ENCODE data around the gene AIRE.

AIRE gene

GRCh38 chr21:44314561-44314960 is 28.9 kb downstream of the AIRE start:
- no peak for DNase-seq (ENCODE audit: extremely low read depth, low read depth)
- TF ChIP-seq, protein P1, sequence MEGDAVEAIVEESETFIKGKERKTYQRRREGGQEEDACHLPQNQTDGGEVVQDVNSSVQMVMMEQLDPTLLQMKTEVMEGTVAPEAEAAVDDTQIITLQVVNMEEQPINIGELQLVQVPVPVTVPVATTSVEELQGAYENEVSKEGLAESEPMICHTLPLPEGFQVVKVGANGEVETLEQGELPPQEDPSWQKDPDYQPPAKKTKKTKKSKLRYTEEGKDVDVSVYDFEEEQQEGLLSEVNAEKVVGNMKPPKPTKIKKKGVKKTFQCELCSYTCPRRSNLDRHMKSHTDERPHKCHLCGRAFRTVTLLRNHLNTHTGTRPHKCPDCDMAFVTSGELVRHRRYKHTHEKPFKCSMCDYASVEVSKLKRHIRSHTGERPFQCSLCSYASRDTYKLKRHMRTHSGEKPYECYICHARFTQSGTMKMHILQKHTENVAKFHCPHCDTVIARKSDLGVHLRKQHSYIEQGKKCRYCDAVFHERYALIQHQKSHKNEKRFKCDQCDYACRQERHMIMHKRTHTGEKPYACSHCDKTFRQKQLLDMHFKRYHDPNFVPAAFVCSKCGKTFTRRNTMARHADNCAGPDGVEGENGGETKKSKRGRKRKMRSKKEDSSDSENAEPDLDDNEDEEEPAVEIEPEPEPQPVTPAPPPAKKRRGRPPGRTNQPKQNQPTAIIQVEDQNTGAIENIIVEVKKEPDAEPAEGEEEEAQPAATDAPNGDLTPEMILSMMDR (IDR thresholded peaks at IDR 0.05; ENCODE audit: low read depth, low read length), result no peak

GRCh38 chr21:44315691-44316203 is 30.1 kb downstream of the AIRE start:
- TF ChIP-seq, protein P1 (IDR thresholded peaks at IDR 0.05; ENCODE audit: low read depth, low read length), result no peak
- no peak for DNase-seq (ENCODE audit: extremely low read depth, low read depth)

- TF ChIP-seq, protein P1 (IDR thresholded peaks at IDR 0.05; ENCODE audit: low read depth, low read length), result no peak
- DNase-seq (ENCODE audit: extremely low read depth, low read depth), result no peak
Observed at GRCh38 chr21:44316277-44316900, 30.7 kb downstream of the AIRE start.

DNA sequence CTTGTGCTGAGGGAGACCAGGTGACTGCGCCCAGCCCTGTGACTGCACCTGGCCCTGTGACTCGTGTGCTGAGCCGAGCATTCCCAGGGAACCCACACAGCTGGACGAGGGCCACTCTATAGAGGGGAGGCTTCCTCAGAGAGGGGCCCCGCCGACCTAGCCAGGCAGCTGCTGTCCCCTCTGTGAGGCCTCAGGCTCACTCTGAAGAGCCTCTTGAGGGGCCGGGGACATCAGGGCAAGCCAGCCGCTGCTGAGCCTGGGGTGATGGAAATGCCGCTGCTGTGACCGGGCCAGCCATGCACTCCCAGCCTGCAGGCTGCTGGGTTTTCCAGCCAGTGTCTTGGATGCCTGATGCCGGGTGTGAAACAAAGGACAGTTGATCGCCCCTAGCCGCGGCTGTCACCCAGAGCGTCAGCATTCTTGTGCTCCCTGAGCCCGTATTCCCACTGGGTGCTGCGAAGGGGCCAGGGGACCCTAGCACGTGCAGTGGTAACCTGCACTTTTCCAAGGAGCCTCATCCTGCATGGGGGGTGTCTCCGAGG is 31.6 kb downstream of the AIRE start:
- DNase-seq (ENCODE audit: extremely low read depth, low read depth), result no peak
- TF ChIP-seq, protein P1 (IDR thresholded peaks at IDR 0.05; ENCODE audit: low read depth, low read length), result no peak

GRCh38 chr21:44317871-44318270 is 32.2 kb downstream of the AIRE start:
- no peak for DNase-seq (ENCODE audit: extremely low read depth, low read depth)
- TF ChIP-seq, protein P1 (IDR thresholded peaks at IDR 0.05; ENCODE audit: low read depth, low read length), result no peak

- DNase-seq (ENCODE audit: extremely low read depth, low read depth), result no peak
- TF ChIP-seq, protein P1 (IDR thresholded peaks at IDR 0.05; ENCODE audit: low read depth, low read length), result no peak
Observed at GRCh38 chr21:44318489-44319285, 33.0 kb downstream of the AIRE start.

Data from AG09319 (cell line).